ENCODE results near the gene NT5DC2. TPM values are rescaled to one million over a fixed set of nuclear protein-coding genes. Genes with fewer than 3 reads are reported as not detected.

Gene NT5DC2
- total and polyA plus RNA-seq, 7 donors, result 9.0 to 32.8 (median 15.7) TPM

DNA sequence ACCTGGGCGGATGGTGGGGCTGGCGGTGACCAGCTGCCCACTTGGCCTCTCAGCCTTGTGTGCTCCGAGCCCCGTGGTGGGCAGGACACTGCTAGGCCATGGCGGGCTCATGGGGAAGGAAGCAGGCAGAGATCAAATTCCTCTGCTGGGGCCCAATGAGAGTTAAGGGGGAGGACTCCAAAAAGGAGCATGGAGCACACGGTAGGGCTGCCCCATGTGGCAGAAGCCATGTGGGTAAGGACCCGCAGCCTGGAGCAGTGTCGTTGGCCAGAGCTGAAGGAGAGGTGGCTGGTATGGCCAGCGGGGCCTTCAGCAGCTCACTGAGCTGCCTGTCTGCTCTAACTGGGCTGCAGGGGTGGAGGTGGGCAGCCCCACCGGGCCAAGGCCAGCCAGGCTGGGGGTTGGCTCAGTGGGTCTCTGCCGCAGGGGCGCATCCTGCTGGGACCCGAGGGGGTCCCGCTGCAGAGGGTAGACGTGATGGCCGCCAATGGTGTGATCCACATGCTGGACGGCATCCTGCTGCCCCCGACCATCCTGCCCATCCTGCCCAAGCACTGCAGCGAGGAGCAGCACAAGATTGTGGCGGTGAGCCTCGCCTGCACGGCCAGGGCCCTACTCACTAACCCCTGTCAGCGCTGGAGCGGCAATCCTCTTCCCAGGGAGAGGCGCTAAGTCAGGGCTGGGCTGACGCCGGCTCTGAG, 27.2 kb downstream of the NT5DC2 start:
- Histone ChIP-seq H3K4me3 (no peak overlapping the region), H3K4me1 (no peaks in the 10 kb centered on the region), H3K27me3 (no peaks in the 10 kb centered on the region), H3K27ac (no peak overlapping the region), H3K9me3 (no peaks in the 10 kb centered on the region), H3K36me3 (no peaks in the 10 kb centered on the region)
- DNase-seq, result no peak
- TF ChIP-seq CTCF (IDR thresholded peaks at IDR 0.05) (no peak), POLR2A (IDR thresholded peaks at IDR 0.05) (no peak), EP300 (IDR thresholded peaks at IDR 0.05) (no peak), POLR2AphosphoS5 (IDR thresholded peaks at IDR 0.05) (no peak)
- intact Hi-C loops (cut with DNase I), result no loop called here
- WGBS, 2 donors, result 84 to 90% methylated on average over 27 of the region's 27 CpGs

DNA sequence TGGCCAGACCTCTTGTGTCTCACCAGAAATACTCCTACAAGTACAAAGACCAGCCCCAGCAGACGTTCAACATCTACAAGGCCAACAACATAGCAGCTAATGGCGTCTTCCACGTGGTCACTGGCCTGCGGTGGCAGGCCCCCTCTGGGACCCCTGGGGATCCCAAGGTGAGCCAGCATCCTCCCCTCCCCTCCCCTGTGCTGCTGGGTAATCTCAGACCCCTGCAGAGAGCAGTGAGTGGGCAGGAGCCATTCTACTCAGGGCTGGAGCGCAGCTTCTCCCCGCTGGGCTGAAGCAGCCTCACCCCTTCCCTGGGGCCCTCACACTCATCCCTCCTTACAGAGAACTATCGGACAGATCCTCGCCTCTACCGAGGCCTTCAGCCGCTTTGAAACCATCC, 28.7 kb downstream of the NT5DC2 start:
- no peak for TF ChIP-seq EP300 (IDR thresholded peaks at IDR 0.05)
- H3K4me3 ChIP-seq, result no peak overlapping the region
- no peak overlapping the region for H3K27ac ChIP-seq
- no peaks in the 10 kb centered on the region for H3K9me3 ChIP-seq
- no peak for DNase-seq
- no peaks in the 10 kb centered on the region for H3K36me3 ChIP-seq
- H3K27me3 ChIP-seq, result no peaks in the 10 kb centered on the region
- H3K4me1 ChIP-seq, result no peaks in the 10 kb centered on the region
- 87 to 91% methylated on average over 10 of the region's 10 CpGs for WGBS, 2 donors
- intact Hi-C loops (cut with DNase I), result no loop called here

GRCh38 chr3:52503788-52504424, 29.8 kb downstream of the NT5DC2 start:
- DNase-seq, result no peak
- Histone ChIP-seq H3K4me3 (no peak overlapping the region), H3K27ac (no peak overlapping the region), H3K9me3 (no peaks in the 10 kb centered on the region), H3K27me3 (no peaks in the 10 kb centered on the region), H3K4me1 (no peaks in the 10 kb centered on the region), H3K36me3 (no peaks in the 10 kb centered on the region)
- intact Hi-C loops (cut with DNase I), result no loop called here
- 51 to 76% methylated on average over 23 of the region's 23 CpGs for WGBS, 2 donors
- TF ChIP-seq EP300 (IDR thresholded peaks at IDR 0.05) (no peak), POLR2AphosphoS5 (IDR thresholded peaks at IDR 0.05) (no peak), POLR2A (IDR thresholded peaks at IDR 0.05) (no peak), CTCF (IDR thresholded peaks at IDR 0.05) (no peak)

GRCh38 chr3:52502808-52503350, 30.8 kb downstream of the NT5DC2 start:
- TF ChIP-seq POLR2A (IDR thresholded peaks at IDR 0.05), result no peak
- no peak for TF ChIP-seq POLR2AphosphoS5 (IDR thresholded peaks at IDR 0.05)
- no peak for DNase-seq
- Histone ChIP-seq H3K4me3 (no peak overlapping the region), H3K27me3 (no peaks in the 10 kb centered on the region), H3K4me1 (no peaks in the 10 kb centered on the region), H3K36me3 (no peaks in the 10 kb centered on the region), H3K9me3 (no peaks in the 10 kb centered on the region), H3K27ac (no peak overlapping the region)
- intact Hi-C loops (cut with DNase I), result no loop called here
- WGBS, 2 donors, result 92 to 94% methylated on average over 11 of the region's 11 CpGs

- Histone ChIP-seq H3K4me3 (no peak overlapping the region), H3K9me3 (no peaks in the 10 kb centered on the region), H3K36me3 (no peaks in the 10 kb centered on the region), H3K27ac (no peak overlapping the region), H3K27me3 (no peaks in the 10 kb centered on the region), H3K4me1 (no peaks in the 10 kb centered on the region)
- DNase-seq, result no peak
- WGBS, 2 donors, result 89 to 91% methylated on average over 11 of the region's 11 CpGs
- TF ChIP-seq POLR2AphosphoS5 (IDR thresholded peaks at IDR 0.05) (no peak), CTCF (IDR thresholded peaks at IDR 0.05) (no peak), POLR2A (IDR thresholded peaks at IDR 0.05) (no peak), EP300 (IDR thresholded peaks at IDR 0.05) (no peak)
- intact Hi-C loops (cut with DNase I), result no loop called here
Observed at GRCh38 chr3:52502001-52502400, 31.7 kb downstream of the NT5DC2 start.

Measured in sigmoid colon (tissue), 7 donors.